Smooth muscle cell of the brain vasculature (primary cell): ENCODE data around the gene LRRC8E.
"Not testable (repeated sequence)": the region's sequence is repeated elsewhere in the genome, so short reads cannot be mapped to it uniquely, and the experiment has no call there.

Experiments
- DNase-seq: peaks from one replicate; pipeline ENCODE4 v3.0.0-alpha.2; 2012; ENCODE audit warnings: low read depth, low spot score

Gene LRRC8E

GRCh38 chr19:7855426-7856108 is 32.7 kb upstream of the LRRC8E start:
- DNase-seq = no peak

- no peak for DNase-seq
Observed at GRCh38 chr19:7856109-7856591, 32.2 kb upstream of the LRRC8E start.

GRCh38 chr19:7856679-7857663 is 31.3 kb upstream of the LRRC8E start:
- DNase-seq = no peak

- DNase-seq = no peak
Observed at GRCh38 chr19:7857727-7858108, 30.6 kb upstream of the LRRC8E start.

GRCh38 chr19:7858109-7858770 is 30.1 kb upstream of the LRRC8E start:
- no peak for DNase-seq

- not testable (repeated sequence) for DNase-seq
Observed at GRCh38 chr19:7859087-7859486, 29.2 kb upstream of the LRRC8E start.

- no peak for DNase-seq
Observed at GRCh38 chr19:7859831-7860713, 28.2 kb upstream of the LRRC8E start.

- no peak for DNase-seq
Observed at GRCh38 chr19:7860714-7861618, 27.3 kb upstream of the LRRC8E start.

GRCh38 chr19:7861619-7862412 is 26.5 kb upstream of the LRRC8E start:
- DNase-seq = no peak

GRCh38 chr19:7862413-7862951 is 25.8 kb upstream of the LRRC8E start:
- no peak for DNase-seq

GRCh38 chr19:7863157-7863970 is 24.9 kb upstream of the LRRC8E start:
- DNase-seq = no peak

- no peak for DNase-seq
Observed at GRCh38 chr19:7863971-7864689, 24.2 kb upstream of the LRRC8E start.

GRCh38 chr19:7864690-7865074 is 23.6 kb upstream of the LRRC8E start:
- no peak for DNase-seq

GRCh38 chr19:7865262-7865911 is 22.9 kb upstream of the LRRC8E start:
- DNase-seq = no peak

- no peak for DNase-seq
Observed at GRCh38 chr19:7866399-7867091, 21.8 kb upstream of the LRRC8E start.

GRCh38 chr19:7867092-7867844 is 21.0 kb upstream of the LRRC8E start:
- DNase-seq = no peak
